WTC11 (cell line): ENCODE results near the gene GNG14. TPM values are rescaled to one million over a fixed set of nuclear protein-coding genes. Genes with fewer than 3 reads are reported as not detected.

Experiments
- AFF4 ChIP-seq: sonication (generic); formaldehyde crosslinking; IDR thresholded peaks from 2 replicates; pipeline ENCODE4 v1.8.1; 2023; ENCODE audit warnings: mild to moderate bottlenecking, missing genetic modification reagents, borderline replicate concordance
- ARID4B ChIP-seq: sonication (generic); formaldehyde crosslinking; IDR thresholded peaks from 2 replicates; pipeline ENCODE4 v1.8.0; 2023; ENCODE audit warnings: missing genetic modification reagents, mild to moderate bottlenecking, borderline replicate concordance
- CREM ChIP-seq: sonication (generic); formaldehyde crosslinking; IDR thresholded peaks from 2 replicates; pipeline ENCODE4 v1.8.1; 2022; ENCODE audit warnings: mild to moderate bottlenecking, missing genetic modification reagents, moderate library complexity
- FOXP1 ChIP-seq: sonication (generic); formaldehyde crosslinking; IDR thresholded peaks from 2 replicates; pipeline ENCODE4 v1.8.0; 2022; ENCODE audit warnings: missing genetic modification reagents, mild to moderate bottlenecking, moderate library complexity, borderline replicate concordance
- GABPB1 ChIP-seq: sonication (generic); formaldehyde crosslinking; IDR thresholded peaks from 2 replicates; pipeline ENCODE4 v1.8.1; 2023; ENCODE audit warnings: mild to moderate bottlenecking, missing genetic modification reagents
- GTF2I ChIP-seq: fragments of 250-450 bp; sonication (Bioruptor Pico); conservative IDR thresholded peaks from 2 replicates; pipeline ENCODE4 v1.4.0; 2021; ENCODE audit warnings: mild to moderate bottlenecking
- HMGA2 ChIP-seq: fragments of 250-450 bp; sonication (Bioruptor Pico); IDR thresholded peaks from 2 replicates; pipeline ENCODE4 v1.4.0; 2021; ENCODE audit warnings: mild to moderate bottlenecking, moderate library complexity
- HMGXB4 ChIP-seq: sonication (generic); formaldehyde crosslinking; IDR thresholded peaks from 2 replicates; pipeline ENCODE4 v1.8.1; 2023; ENCODE audit warnings: mild to moderate bottlenecking, moderate library complexity, missing genetic modification reagents
- IRF1 ChIP-seq: sonication (generic); formaldehyde crosslinking; IDR thresholded peaks from 2 replicates; pipeline ENCODE4 v1.8.0; 2023; ENCODE audit warnings: missing genetic modification reagents
- MYBL2 ChIP-seq: sonication (generic); formaldehyde crosslinking; IDR thresholded peaks from 2 replicates; pipeline ENCODE4 v1.8.1; 2023; ENCODE audit warnings: mild to moderate bottlenecking, moderate library complexity, missing genetic modification reagents
- NFATC4 ChIP-seq: fragments of 250-450 bp; sonication (Bioruptor Pico); IDR thresholded peaks from 2 replicates; pipeline ENCODE4 v1.9.0; 2021; ENCODE audit warnings: mild to moderate bottlenecking
- NFYB ChIP-seq: sonication (generic); formaldehyde crosslinking; conservative IDR thresholded peaks from 2 replicates; pipeline ENCODE4 v1.8.0; 2022; ENCODE audit warnings: low read depth, missing genetic modification reagents
- NR1H2 ChIP-seq: sonication (generic); formaldehyde crosslinking; IDR thresholded peaks from 2 replicates; pipeline ENCODE4 v1.9.0; 2021; ENCODE audit warnings: mild to moderate bottlenecking, moderate library complexity, missing genetic modification reagents
- NR3C1 ChIP-seq: sonication (generic); formaldehyde crosslinking; conservative IDR thresholded peaks from 2 replicates; pipeline ENCODE4 v1.8.1; 2023; ENCODE audit warnings: low read depth, mild to moderate bottlenecking, missing genetic modification reagents
- PRRX2 ChIP-seq: fragments of 250-450 bp; sonication (Bioruptor Pico); IDR thresholded peaks from 2 replicates; pipeline ENCODE4 v1.8.0; 2021; ENCODE audit warnings: mild to moderate bottlenecking
- STAT6 ChIP-seq: sonication (generic); formaldehyde crosslinking; conservative IDR thresholded peaks from 2 replicates; pipeline ENCODE4 v1.8.1; 2023; ENCODE audit warnings: mild to moderate bottlenecking, low read depth, missing genetic modification reagents, moderate library complexity
- ZNF219 ChIP-seq: sonication (generic); formaldehyde crosslinking; IDR thresholded peaks from 2 replicates; pipeline ENCODE4 v1.8.0; 2023; ENCODE audit warnings: missing genetic modification reagents, mild to moderate bottlenecking, borderline replicate concordance
- ZNF423 ChIP-seq: fragments of 250-450 bp; sonication (Bioruptor Pico); IDR thresholded peaks from 2 replicates; pipeline ENCODE4 v2.1.2; 2022; ENCODE audit warnings: mild to moderate bottlenecking, moderate library complexity
- ZNF425 ChIP-seq: fragments of 250-450 bp; sonication (Bioruptor Pico); conservative IDR thresholded peaks from 2 replicates; pipeline ENCODE4 v1.9.0; 2021; ENCODE audit warnings: mild to moderate bottlenecking
- ZNF512 ChIP-seq: sonication (generic); formaldehyde crosslinking; IDR thresholded peaks from 2 replicates; pipeline ENCODE4 v1.8.1; 2022; ENCODE audit warnings: missing genetic modification reagents, borderline replicate concordance
- total RNA-seq: library from RNA; stranded (reverse); gene quantifications from 3 replicates; pipeline ENCODE4 v1.2.3, GENCODE V29; 2021

The GNG14 gene
- total RNA-seq, 1 experiment from 2014 or later: not detected

- TF ChIP-seq NFYB (CRISPR knock-in tag) (no peak; the same call in 1 of the 2 replicates), IRF1 (CRISPR knock-in tag) (no peak), GABPB1 (CRISPR knock-in tag) (peak; percentile 87), GTF2I (CRISPR knock-in tag) (no peak), NFATC4 (0 out of 2 replicates have a peak, but pooled peaks have one; percentile 57), MYBL2 (CRISPR knock-in tag) (peak; percentile 64; the same call in 1 of the 2 replicates), ZNF219 (CRISPR knock-in tag) (no peak), HMGXB4 (CRISPR knock-in tag) (peak; percentile 51; the same call in 1 of the 2 replicates), FOXP1 (CRISPR knock-in tag) (no peak), ARID4B (CRISPR knock-in tag) (peak; percentile 57; the same call in 1 of the 2 replicates), STAT6 (CRISPR knock-in tag) (no peak), ZNF423 (CRISPR knock-in tag) (no peak), NR3C1 (CRISPR knock-in tag) (no peak), ZNF425 (CRISPR knock-in tag) (no peak), HMGA2 (CRISPR knock-in tag) (no peak), ZNF512 (CRISPR knock-in tag) (no peak), AFF4 (CRISPR knock-in tag) (no peak), CREM (CRISPR knock-in tag) (peak; percentile 85), PRRX2 (CRISPR knock-in tag) (no peak), NR1H2 (CRISPR knock-in tag) (no peak)
Observed at GRCh38 chr19:12669270-12670158, 18.3 kb upstream of the GNG14 start (continued).
